Lower leg skin (tissue), 3 donors: ENCODE measurements around the gene WIPI1.

Source experiments
- POLR2A ChIP-seq, 2 donors: fragments of 450-650 bp; IDR thresholded peaks; one replicate each; pipeline ENCODE4 v1.6.1; 2016 to 2017; ENCODE audit warnings: antibody characterized with exemption in 2 of 2, mild to moderate bottlenecking in 1 of 2, moderate library complexity in 1 of 2
- TF ChIP-seq, protein P1 (sequence below), 3 donors: fragments of 450-650 bp; IDR thresholded peaks; one replicate each; pipeline ENCODE4 v1.5.1; 2016; ENCODE audit warnings: antibody characterized with exemption in 3 of 3, mild to moderate bottlenecking in 3 of 3, moderate library complexity in 2 of 3

DNA sequence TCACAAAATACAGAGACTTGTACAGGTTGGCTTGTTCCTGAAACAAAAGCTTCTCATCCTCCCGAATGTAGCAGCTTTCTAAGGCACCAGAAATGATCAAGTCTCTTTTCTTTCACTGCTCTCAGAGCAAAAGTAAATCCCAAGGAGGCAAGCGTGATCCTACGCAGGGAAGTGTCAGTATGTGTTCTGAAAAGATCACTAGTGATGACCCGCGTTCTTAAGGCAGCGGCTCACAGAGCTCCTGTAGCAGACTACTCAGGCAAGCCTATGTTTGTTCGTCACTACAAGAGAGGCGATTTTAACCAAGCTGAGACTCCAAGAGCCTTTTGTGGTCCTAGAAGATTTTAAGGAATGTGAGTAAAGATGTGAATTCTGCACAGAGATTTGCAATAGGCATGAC lies 34.5 kb downstream of the WIPI1 start:
- TF ChIP-seq POLR2A (IDR thresholded peaks at IDR 0.05) = no peak
- TF ChIP-seq, protein P1, sequence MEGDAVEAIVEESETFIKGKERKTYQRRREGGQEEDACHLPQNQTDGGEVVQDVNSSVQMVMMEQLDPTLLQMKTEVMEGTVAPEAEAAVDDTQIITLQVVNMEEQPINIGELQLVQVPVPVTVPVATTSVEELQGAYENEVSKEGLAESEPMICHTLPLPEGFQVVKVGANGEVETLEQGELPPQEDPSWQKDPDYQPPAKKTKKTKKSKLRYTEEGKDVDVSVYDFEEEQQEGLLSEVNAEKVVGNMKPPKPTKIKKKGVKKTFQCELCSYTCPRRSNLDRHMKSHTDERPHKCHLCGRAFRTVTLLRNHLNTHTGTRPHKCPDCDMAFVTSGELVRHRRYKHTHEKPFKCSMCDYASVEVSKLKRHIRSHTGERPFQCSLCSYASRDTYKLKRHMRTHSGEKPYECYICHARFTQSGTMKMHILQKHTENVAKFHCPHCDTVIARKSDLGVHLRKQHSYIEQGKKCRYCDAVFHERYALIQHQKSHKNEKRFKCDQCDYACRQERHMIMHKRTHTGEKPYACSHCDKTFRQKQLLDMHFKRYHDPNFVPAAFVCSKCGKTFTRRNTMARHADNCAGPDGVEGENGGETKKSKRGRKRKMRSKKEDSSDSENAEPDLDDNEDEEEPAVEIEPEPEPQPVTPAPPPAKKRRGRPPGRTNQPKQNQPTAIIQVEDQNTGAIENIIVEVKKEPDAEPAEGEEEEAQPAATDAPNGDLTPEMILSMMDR (IDR thresholded peaks at IDR 0.05) = no peak
